Hepatocyte (in vitro differentiated cells): ENCODE measurements around the gene KRT81.

Source experiments
- EZH2 ChIP-seq: fragments of 200-600 bp; sonication (generic); IDR thresholded peaks from 2 replicates; pipeline ENCODE4 v1.6.1; 2016; ENCODE audit warnings: antibody characterized with exemption, mild to moderate bottlenecking, borderline replicate concordance
- EZH2phosphoT487 ChIP-seq: fragments of 200-600 bp; sonication (generic); IDR thresholded peaks from one replicate; pipeline ENCODE4 v1.6.1; 2018; ENCODE audit warnings: antibody characterized with exemption, mild to moderate bottlenecking, low read depth, moderate library complexity; ENCODE audit not compliant: unreplicated experiment, severe bottlenecking
- TF ChIP-seq, protein P1 (sequence below): fragments of 200-600 bp; sonication (generic); IDR thresholded peaks from 2 replicates; pipeline ENCODE4 v1.5.1; 2016; ENCODE audit warnings: antibody characterized with exemption, mild to moderate bottlenecking; ENCODE audit not compliant: poor library complexity

DNA sequence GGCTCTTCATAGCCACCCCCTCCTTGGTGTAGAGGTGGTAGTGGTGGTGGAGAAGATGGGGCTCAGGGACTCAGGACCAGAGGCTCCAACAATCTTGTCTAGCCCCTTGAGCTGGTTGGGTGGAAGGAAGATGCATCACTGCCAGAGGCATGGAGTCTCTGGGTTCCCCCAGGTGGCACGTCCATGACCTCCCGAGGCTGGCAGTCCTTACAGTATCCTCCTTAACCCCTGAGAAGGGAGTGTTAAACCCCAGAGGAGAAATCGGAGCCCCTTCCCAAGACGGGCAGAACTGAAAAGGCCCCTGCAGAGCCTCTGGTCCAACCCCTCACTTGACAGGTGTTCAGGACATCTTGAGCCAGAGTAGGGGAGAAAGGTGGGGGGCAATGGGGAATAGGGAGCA, 20.8 kb upstream of the KRT81 start:
- no peak for TF ChIP-seq EZH2phosphoT487
- no peak for TF ChIP-seq EZH2
- TF ChIP-seq, protein P1, sequence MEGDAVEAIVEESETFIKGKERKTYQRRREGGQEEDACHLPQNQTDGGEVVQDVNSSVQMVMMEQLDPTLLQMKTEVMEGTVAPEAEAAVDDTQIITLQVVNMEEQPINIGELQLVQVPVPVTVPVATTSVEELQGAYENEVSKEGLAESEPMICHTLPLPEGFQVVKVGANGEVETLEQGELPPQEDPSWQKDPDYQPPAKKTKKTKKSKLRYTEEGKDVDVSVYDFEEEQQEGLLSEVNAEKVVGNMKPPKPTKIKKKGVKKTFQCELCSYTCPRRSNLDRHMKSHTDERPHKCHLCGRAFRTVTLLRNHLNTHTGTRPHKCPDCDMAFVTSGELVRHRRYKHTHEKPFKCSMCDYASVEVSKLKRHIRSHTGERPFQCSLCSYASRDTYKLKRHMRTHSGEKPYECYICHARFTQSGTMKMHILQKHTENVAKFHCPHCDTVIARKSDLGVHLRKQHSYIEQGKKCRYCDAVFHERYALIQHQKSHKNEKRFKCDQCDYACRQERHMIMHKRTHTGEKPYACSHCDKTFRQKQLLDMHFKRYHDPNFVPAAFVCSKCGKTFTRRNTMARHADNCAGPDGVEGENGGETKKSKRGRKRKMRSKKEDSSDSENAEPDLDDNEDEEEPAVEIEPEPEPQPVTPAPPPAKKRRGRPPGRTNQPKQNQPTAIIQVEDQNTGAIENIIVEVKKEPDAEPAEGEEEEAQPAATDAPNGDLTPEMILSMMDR: no peak
